ENCODE measurements around the gene P2RX2.

DNA sequence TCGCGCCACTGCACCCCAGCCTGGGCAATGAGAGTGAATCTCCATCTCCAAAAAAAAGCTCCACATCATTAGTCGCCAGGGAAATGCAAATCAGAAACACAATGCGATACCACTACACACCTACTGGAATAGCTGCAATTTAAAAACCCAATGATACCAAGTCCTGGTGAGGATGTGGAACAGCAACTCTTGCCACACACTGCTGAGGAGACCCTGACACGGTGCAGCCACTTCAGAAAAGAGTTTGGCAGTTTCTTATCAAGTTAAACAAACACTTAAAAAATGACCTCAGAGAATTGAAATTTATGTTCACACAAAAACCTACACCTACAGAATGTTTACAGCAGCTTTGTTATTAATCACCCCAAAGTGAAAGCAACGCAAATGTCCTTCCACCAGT, 12.1 kb downstream of the P2RX2 start:
- TF ChIP-seq, protein P1, sequence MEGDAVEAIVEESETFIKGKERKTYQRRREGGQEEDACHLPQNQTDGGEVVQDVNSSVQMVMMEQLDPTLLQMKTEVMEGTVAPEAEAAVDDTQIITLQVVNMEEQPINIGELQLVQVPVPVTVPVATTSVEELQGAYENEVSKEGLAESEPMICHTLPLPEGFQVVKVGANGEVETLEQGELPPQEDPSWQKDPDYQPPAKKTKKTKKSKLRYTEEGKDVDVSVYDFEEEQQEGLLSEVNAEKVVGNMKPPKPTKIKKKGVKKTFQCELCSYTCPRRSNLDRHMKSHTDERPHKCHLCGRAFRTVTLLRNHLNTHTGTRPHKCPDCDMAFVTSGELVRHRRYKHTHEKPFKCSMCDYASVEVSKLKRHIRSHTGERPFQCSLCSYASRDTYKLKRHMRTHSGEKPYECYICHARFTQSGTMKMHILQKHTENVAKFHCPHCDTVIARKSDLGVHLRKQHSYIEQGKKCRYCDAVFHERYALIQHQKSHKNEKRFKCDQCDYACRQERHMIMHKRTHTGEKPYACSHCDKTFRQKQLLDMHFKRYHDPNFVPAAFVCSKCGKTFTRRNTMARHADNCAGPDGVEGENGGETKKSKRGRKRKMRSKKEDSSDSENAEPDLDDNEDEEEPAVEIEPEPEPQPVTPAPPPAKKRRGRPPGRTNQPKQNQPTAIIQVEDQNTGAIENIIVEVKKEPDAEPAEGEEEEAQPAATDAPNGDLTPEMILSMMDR (IDR thresholded peaks at IDR 0.05), result no peak
- TF ChIP-seq EP300 (IDR thresholded peaks at IDR 0.05) (no peak), POLR2A (IDR thresholded peaks at IDR 0.05) (no peak)
